Activated CD4-positive, alpha-beta T cell treated with anti-CD3 and anti-CD28 coated beads, Interleukin-2, amount 50 U/mL, for 24 hours (primary cell): ENCODE data around the gene EOMES.
"Not testable (repeated sequence)": the region's sequence is repeated elsewhere in the genome, so short reads cannot be mapped to it uniquely, and the experiment has no call there.

Experiments used
- DNase-seq, 2 donors: peaks; one replicate each; pipeline ENCODE4 v3.0.0-alpha.2; 2020; ENCODE audit warnings: low read depth in 1 of 2, low spot score in 1 of 2

EOMES gene

DNA sequence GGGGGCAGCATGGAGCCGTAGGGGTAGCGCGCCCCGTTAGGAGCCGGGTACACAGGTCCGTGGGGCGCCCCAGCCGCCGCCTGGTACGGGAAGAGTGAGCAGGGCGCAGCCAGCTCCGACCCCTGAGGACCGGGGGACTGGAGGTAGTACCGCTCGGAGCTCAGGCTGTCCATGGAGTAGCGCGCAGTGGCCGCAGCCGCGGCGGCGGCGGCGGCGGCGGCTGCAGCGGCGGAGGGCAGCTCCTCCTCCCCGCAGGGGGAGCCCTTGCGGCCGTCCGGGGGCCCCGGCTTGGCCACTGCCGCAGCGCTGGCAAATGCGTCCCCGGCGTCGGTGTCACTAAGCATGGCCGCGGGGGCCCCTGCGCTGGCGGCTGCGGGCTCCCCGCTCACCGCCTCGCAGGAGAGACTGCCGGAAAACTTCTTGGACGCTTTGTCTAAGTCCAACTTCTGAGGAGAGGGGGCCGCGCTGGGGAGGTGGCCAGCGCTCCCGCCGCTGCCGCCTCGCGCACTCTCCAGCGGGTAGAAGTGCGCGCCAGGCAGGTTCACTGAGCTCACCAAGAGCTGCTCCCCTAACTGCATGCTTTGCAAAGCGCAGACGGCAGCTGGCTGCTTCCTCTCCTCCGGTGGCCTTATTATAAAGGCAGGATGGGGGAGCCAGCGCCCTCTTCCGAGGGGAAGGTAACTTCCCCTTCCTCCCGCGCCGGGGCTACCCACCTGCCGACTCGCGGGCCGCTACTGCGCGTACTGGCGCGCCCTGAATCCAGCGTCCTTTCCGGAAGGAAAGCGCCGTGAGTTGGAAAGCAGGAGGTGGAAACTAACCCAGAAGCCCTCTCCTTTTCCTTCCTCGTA lies at the start of gene EOMES:
TSS of gene EOMES (minus strand) at position 607 of the 848 bp plus-strand sequence. CDS start at position 578, 29 bp downstream.
- no peak for DNase-seq

DNA sequence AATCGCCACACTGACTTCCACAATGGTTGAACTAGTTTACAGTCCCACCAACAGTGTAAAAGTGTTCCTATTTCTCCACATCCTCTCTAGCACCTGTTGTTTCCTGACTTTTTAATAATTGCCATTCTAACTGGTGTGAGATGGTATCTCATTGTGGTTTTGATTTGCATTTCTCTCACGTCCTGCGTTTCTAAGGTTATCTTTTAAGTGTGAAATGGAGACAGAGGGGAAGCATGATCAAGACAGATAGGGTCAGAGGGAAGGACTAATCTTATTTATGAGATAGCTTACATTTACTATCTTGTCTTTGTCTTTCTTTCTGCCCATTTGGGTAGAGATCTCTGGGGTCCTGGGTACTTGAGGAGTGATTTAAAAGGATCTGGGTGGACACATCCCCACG lies 48.3 kb upstream of the EOMES start:
- not testable (repeated sequence) for DNase-seq

DNA sequence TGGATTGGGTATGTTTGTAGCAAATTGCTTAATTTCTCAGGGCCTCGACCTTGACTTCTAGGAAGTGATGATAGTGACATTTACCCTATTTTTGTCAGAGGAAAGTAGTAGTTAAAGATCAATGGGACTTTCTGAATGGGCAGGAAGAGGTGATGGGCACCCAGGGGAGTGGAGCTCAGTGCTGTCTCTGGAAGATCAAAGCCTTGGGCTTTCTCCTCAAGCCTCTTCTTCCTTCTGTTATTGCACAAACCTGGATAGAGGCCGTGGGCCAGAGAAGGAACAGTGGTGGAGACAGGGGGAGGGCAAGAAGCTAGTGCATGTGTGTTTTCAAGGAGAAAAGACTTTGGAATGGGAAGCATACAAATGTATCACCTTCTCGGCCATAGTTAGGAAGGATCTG lies 44.9 kb upstream of the EOMES start:
- DNase-seq: no peak

DNA sequence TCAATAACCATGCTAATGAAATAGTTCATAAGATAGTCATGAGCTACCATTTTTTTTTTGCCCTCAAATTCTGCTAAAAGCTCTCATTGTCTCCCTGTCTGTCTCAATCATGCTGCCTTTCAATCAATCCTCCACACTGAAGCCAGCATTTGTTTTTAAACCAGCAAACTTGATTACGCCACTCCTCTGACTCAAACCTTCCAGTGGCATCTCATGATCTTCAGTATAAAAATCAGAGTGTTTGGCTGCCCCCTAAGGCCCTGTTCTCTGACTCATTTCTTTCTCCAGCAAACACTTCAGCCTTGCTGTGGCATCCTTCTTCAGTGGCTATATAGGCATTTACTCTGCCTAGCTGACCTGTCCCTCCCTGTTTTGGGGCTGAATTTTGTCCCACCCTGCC lies 36.0 kb upstream of the EOMES start:
- no peak for DNase-seq

DNA sequence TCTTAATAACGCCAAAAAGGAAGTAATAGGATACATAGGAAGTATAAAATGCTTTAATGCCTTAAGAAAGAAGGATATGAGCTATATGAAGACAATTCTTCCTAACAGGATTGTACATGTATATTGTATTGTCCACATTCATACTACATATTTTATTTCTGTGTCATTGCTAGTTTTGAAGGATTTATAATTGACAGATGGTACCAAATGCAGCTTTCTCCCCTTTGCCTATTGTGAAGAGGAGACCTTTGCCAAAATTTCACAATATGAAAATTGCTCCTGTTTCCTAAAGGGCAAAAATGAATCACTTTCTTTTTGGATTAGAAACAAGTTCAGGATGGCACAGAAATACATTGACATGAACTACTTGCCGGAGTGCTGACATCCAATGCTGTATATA lies 34.8 kb upstream of the EOMES start:
- DNase-seq: no peak

DNA sequence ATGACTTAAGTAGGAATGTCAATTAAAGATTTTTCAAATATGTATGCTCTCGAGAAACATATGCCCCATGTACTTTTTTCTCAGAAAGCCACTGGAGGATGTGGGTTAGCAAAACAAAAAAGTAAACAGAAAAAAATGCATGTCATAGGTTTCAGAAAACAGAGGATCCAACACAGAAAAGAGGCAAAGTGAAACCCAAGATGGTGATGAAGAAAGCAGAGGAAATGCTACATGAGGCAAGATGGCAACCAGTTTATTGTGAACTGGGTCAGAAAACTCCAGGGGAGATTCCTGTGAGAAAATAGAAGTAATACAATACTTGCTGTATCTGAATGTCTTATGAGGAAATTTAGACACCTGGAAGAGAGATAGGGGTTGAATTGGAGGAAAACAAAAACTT lies 30.8 kb upstream of the EOMES start:
- no peak for DNase-seq

DNA sequence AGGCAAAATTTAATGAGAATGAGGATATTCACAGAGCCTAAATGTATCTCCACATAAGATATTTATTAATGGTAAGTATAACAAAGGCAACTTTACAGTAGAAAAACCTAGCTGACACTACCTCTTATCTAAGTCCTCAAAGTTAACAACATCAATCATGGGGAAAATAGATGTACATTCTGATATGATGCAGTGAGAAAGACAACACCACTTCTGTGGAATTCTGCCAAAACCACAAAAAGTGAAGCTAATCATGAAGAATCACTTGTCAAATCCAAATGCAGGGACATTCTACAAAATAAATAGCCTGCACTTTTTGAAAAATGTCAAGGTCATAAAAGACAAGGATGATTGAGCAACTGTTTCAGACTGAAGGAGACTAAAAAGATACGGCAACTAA lies 27.5 kb upstream of the EOMES start:
- no peak for DNase-seq

DNA sequence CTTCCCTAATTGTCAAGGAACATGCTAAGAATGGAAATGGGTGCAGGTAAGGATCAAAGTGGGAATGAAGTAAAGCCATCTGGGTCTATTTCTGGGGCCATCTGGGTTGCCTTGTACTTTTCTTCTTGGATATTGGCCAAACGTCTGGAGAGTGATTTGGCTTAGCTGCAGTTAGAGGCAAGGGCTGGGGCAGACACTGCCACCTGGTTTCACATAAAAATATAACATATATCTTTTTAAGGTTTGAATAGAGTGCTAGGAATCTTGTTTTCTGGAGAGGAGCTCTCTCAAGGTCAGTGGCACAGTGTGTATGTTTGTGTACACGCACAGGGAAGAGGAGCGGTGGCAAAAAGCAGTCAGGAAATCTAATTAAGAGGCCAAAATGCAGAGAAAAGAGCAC lies 24.7 kb upstream of the EOMES start:
- no peak for DNase-seq

DNA sequence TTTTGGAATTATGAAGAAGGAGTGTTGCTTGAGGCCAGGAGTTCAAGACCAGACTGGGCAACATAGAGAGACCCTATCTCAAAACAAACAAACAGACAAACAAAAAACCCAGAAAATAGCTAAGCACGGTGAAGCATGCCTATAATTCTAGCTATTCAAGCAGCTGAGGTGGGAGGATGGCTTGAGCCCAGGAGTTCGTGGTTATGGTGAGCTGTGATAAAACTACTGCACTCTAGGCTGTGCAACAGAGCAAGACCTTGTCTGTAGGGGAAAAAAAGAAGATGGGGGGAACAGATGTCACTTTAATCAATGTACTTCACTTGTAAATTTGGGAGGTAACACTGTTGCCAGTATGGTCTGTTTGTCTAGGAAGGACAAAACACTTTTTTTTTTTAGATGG lies 18.7 kb upstream of the EOMES start:
- DNase-seq: no peak

DNA sequence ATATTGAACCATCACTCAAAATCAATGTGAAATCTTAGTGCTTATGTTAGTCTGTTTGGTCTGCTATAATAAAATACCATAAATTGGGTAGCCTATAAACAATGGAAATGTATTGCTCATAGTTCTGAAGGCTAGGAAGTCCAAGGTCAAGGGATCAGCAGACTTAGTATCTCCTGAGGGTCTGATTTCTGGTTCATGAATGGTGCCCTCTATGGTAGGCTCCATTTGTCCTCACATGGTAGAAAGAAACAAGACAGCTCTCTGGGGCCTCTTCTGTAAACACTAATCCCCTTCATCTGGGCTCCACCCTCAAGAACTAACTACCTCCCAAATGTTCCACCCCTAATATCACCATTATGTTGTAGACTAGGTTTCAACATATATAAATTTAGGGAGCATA lies 15.0 kb upstream of the EOMES start:
- DNase-seq: no peak

DNA sequence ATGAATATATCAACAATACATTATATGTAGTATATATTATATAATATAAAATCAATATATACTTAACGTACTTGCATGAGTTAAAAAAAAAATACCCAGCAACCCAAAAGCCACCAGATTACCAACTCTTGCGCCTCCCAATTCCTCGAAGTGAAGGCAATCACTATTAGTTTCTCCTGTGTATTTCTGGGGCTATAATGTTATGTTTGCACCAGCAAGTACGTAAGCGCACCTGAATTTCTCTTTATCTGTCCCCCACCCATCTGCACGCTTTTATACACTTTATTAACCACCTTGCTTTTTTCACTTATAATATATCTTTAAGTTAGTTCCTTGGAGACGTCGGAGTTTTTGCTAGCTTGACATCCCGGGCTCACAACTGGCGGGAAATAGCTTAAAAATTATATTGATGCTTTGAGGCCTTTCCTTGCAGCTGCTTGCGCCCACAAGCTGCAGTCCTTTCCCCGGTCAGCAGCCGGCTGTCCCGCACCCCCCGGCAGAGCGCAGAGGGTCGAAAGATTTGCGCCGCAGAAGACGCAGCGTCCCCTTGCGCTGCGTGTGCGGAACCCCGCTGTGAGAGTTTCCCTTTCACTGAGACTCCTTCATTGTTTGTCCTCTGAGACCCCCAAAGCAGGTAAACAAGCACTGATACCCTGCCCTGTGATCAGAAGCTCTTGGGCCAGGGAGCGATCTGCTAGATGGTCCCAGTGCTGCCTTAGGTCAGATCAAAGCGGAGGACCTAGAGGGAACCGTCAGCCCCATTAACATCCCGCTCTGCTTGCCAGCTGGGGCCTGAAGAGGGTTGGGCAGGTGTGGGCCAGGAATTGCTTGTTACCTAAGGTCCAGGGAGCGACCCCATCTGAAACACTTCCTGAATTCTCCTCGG lies 8.9 kb upstream of the EOMES start:
- DNase-seq: no peak

DNA sequence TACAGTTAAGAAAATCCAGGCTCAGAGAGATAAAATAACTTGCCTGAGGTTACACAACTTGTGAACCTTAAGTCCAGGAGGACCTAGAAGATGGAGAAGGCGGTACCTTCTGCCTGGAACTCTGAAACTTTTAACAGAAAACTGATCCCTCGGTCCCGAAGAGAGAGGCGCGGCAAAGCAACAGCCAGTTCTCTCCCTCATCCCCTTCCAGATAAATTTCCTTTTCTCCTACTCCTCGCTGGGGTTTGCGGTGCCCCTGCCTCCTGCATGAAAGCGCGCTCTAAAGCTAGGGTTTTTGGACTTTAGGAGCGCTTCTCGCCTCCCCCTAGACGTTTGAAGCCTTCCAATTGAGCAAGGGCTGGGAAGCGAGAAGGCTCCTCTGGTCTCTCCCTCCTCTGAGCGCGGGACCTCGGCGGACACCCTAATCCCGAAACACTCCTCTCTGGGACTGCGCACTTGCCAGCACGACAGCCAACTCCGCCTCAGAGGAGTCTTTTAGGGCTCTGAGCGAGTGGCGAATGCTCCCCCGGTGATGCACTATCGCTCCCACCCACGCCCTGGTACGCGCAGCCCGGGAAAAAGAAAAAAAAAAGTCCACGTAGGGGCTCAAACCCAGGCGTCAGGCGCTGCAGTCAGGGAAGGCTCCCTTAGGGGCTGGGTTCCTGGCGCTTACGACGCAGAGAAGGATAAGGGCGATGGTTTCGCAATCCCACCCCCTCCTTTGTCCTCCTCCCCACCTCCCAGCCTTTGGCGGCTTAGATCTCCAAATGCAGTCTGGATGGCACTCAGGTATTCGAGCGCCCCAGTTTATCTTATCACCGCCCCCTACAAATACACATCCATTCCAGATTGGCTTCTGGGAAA lies 7.9 kb upstream of the EOMES start:
- DNase-seq: no peak

DNA sequence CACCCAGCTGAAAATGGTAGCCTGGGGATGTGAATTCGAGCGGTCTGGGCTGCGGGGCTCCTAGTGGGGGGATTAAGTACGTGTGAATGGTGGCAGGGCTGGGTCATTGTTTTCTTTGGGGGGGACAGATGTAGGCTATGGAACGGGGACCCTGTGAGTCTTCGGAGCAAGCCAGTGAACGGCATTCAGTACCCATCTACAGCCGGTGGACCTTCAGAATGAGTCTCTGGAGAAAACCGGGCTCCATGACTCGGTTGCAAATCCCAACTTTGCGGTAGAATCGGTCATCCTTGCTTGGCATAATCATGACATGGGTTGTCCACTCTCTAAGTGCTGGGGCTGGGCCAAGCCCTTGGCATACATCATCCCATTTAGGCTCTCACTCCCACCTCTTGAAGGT lies 7.2 kb upstream of the EOMES start:
- no peak for DNase-seq

DNA sequence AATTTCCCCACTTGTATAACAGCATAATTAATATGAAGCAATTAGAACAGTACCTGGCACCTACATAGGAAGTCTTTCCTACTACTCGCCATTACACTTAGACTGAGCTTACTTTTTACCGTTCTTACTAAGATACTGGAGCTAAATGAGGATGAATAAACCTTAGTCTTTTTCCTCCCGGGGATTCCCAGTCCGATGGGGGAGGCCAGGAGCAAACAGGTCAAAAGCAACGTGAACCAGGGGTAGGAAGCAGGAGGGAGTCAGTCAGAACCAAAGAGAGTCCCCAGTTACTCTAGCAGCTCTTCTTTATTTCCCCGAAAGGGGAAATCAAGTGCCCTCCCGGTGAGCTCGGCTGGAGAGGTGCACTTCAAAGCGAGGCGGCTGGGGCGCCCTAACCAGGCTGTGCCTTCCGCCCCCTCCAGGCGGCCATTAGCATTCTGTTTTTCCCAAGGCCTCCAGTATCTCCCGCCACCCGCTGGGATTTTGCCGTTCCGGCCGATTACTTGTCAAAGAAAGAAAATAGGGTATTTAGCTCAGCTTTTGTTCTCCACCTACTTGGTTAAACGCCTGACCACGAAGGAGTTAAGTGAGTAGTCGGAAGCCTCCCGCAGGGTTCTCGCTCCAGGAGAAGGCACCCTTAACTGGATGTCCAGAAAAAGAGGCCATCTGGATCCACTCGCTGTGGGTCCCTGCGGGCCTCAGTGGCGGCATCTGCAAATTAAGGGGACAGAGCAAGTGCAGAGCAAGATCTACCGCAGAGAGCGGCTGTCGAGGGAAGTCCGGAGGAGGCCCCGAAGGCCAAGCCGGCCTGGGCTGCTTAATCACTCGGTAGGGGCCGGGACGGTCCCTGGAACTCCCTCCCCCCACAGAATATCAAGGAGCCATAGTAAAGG lies 6.3 kb upstream of the EOMES start:
- no peak for DNase-seq

DNA sequence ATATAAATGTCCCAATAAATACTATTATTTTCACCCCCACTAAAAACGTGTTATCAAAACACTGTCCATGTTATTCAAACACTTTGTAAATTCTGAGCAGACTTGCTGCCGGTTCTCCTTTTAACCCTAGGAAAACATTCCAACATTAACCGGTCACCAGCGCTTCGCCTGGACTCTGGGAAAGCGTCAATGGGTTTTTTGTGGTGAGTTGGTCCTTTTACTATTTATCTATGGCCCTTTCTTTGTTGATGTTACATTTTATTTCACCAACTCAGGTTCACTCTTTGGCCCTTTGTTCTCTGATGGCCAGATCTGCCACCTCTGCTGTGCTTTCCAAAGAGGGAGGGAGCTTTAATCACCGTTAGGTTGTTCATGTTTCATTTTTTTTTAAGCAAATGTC lies 4.1 kb upstream of the EOMES start:
- DNase-seq: no peak

DNA sequence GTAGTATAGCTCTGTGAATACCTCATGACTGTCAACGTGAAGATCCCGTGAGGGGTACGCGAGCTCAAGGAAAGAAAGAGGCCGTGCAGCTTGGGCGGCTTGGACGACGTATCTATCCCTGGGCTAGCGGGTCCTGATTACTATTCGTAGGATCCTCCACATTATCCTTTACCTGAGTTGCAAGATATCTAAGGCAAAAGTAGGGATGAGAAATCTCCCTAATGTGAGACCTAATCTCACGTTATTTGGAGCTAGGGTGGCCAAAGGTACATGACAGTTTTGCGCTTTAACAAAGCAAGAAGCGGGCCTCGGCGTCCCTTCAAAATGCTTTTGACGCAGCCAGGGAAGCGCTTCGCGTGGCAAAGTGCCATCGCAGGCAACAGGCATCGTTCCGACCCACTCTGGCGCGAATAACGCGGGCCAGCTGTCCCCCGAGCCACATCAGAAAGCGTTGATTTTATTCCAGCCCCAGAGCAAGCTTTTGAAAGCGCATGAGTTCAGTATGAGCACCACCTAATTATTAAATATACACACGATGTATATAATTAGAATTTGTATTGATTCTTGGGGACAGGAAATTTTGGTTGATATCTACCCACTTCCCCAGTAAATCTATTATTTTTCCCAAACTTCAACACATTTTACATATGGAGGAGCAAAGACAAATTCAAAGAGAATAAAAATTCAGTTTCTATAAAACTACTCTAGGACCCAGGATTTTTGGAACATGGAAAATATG lies 2.5 kb upstream of the EOMES start:
- no peak for DNase-seq

DNA sequence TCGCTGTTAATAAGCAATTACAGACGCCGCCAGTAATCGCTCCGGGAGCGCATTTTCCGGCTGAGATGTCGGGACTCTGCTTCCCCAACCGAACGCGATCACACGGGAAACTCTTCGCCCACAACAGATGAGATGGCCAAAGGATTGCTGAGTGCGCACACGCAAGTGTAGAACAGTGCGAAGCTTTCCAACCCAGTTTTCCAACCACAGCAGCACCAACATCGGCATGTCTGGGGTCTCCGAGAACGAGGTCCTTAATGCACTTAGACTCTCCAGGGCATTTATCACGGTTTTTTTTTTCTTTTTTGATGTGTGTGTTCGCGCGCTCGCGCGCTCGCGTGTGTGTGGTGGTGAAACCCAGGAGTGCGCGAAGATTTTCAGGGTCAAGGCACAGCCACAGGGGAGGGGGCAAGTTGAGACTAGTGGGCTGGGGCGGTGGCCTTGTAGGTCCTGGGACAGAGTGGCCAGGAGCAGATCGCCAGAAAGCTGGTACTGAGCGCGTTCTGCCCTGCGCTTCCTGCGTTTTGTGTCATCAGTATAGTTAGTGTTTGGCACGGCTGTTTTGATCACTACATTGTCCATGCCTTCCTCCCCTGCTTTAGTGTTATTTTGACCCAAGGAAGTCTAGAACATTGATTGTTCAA lies 1.8 kb upstream of the EOMES start:
- no peak for DNase-seq

DNA sequence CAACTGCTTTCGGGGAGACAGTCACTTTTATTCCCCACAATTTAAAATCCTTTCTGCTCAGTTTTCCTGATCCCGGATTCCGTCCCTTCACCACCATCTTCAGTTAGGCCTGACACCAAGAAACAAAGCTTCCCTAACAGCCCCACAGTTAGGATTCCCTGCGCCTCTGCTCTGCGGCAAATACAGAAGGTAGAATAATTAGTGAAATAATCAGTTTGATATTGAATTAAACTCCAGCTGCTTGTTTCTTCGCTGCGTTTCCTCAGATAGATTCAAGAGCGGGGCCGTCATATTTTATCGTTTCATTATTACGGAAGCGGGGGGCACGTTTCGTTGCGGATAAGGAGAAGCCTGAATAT lies 1.3 kb upstream of the EOMES start:
- DNase-seq: no peak

DNA sequence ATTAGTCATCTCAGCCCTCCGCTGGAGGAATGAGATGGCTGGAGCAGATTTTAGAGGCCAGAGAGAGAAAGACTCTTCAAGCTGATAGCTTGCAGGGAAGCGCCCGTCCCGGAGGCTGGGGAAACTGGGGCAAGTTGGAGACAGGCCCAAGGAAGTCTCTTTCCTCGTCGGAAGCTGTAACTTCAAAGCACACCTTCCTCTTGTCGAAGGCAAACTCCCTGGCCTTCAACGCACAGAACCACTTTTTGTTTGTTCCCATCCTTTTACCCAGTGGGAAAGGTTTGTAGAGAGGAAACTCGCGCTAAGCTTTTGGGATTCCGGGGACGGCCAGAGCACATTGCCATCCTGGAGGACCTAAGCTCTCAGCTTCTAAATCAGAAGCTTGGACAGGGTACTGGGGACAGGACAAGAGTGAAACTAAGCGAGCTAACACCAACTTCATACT lies 900 bp upstream of the EOMES start:
- DNase-seq: no peak
